Measurements from ENCODE around the gene INTS6.

The INTS6 gene

DNA sequence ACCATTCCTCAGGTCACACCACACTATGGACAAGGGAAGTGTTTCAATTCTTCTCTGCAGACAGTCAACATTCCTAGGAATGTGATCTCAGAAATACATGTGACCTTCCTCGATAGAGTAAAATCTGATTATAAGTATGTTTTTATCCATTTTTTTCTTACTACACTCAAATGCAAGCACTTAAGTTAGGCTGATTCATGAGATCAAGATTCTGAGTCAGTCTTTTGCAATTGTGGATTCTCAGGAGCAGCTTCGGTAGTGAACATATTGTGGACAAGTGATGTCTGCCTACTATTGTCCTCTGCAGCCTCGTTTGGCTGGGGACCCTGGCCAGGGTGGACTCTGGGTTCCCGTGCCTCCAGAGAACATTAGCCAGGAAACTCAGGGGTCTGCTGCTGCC lies 110.1 kb downstream of the INTS6 start:
- DNase-seq (ENCODE audit: low spot score): no peak

DNA sequence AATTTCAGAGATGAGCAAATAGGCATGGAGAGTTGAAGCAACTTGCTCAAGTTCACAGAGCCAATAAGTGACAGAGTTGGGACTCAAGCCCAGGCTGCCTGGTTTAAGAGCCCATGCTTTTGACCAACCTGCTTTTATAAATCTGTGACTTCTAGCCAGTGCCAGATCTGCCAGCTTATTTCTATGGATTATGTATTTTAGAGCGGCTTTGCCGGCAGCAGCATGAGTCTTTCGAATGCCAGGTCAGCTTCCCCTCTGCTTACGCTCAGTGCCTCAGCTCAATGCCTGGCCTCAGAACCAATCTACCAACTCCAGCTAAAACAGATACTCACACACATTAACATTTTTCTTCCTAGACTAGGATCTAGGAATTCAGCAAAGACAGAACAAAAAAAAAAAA lies 111.0 kb downstream of the INTS6 start:
- DNase-seq (ENCODE audit: low spot score): no peak

- no peak for DNase-seq (ENCODE audit: low spot score)
Observed at GRCh38 chr13:51341232-51341631, 111.6 kb downstream of the INTS6 start.

DNA sequence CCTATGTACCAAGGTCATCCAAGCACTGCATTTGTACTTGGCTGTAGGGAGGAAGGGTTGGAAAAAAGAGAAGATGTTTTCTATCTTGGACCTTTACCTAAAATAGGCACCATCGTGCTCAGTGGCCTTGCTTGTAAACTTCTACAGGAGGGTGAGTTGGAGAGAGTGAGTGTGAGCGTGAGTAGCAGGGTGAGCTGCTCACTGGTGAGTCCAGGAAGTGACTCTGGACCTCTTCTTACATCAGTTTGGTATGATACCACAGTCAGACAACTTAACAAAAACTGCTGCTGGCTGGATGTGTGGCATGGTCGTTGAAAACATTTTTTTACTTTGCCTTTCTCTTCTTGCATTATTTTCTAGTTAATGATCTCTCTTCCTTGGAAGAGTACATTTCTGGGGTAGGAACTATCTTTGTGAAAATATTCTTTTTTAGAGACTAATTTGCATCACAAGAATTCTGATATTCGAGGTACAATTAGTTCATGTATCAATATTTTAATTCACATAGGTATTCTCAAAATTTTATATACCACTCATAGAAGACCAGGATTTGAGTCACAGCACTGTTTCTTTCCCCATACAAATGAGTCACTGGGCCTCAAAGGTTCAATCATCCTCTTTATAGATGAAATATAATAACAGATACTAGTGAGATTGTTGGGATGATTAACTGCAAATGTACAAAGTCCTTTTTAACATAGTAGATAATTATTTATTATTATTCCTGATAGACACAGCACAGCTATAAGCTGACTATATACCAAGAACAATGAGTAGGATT lies 112.7 kb downstream of the INTS6 start:
- DNase-seq (ENCODE audit: low spot score): no peak

- no peak for DNase-seq (ENCODE audit: low spot score)
Observed at GRCh38 chr13:51339354-51339753, 113.5 kb downstream of the INTS6 start, which contains the start of gene SERPINE3. Gene SERPINE3, plus strand, starts transcription at chr13:51339691. Its CDS starts 1,401 bp downstream, at chr13:51341092.

DNA sequence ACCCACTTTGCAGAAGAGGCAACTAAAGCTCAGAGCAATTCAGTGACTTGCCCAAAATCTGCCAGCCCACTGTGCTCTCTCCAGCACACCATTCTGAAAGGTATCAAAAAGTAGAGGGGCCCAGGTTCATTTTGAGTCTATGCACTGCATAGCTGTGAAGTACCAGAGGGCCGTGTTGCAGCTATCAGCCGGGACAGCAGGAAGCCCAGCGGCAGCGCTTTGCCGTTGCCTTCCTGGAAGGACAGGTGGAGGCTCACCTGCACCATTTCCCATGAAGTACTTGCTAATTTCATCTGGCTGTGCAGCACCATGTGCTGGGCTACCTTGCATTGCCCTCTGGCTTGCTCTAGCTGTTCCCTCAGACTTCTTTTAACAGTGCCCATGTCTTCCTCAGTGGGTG lies 116.1 kb downstream of the INTS6 start:
- no peak for DNase-seq (ENCODE audit: low spot score)

GRCh38 chr13:51333826-51334225 lies 119.0 kb downstream of the INTS6 start:
- DNase-seq (ENCODE audit: low spot score): no peak

GRCh38 chr13:51333421-51333820 lies 119.4 kb downstream of the INTS6 start:
- DNase-seq (ENCODE audit: low spot score): no peak

DNA sequence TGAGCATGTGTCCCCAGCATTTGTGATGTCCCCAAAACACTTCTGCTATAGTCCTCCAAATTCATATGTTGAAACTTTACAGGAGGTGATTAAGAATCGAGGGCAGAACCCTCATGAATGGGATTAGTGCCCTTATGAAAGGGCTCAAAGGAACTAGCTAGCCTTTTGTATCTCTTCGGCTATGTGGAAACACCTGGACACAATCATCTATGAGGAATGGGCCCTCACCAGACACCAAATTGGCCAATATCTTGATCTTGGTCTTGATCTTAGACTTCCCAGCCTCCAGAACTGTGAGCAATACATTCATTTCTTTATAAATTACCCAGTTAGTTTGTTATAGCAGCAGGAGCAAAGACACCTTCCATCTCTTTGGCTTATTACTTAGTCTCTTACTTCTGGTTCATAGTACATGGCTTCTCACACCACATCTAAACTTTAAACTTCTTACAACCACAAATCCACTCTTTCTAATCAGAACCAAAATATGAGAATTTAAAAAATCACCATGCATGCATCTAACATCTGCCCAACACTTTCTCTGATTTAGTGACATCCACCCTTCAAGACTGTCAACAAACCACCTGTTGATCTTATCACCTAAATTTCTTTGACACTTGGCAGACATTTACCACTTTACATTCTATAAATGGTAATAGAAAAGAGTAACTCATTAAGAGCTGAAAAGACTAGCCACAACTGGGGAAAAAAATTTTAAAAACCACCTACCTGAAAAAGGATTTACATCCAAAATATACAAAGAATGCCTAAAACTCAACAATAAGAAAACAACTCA lies 120.1 kb downstream of the INTS6 start:
- no peak for DNase-seq (ENCODE audit: low spot score)

DNA sequence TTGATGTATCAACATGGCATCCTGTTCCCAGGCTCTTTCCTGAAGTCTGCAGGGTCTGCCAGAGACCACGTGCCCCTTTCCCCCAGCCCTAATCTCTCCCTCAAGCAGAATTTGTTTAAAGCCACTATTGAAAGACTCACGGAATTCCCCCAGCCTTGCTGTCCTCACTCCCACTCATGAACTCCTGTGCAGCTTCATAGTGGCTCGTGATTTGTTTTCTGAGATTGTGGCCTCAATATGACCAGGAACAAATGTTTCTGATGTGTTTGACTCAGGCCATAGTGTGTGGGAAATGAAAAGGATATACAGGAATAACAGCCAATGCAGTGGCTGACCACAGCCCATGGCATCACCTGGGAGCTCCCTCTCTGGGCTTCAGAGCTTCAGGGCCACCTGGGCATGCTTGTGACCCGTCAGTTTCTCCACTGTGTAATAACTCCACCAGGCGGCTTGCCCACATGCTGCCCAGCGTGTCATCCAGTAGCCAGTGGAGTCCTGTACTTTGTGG lies 121.4 kb downstream of the INTS6 start:
- DNase-seq (ENCODE audit: low spot score): no peak

- DNase-seq (ENCODE audit: low spot score): no peak
Observed at GRCh38 chr13:51330791-51331190, 122.0 kb downstream of the INTS6 start.

- DNase-seq (ENCODE audit: low spot score): no peak
Observed at GRCh38 chr13:51329606-51330005, 123.2 kb downstream of the INTS6 start.

GRCh38 chr13:51328488-51328887 lies 124.3 kb downstream of the INTS6 start:
- DNase-seq (ENCODE audit: low spot score): no peak

DNA sequence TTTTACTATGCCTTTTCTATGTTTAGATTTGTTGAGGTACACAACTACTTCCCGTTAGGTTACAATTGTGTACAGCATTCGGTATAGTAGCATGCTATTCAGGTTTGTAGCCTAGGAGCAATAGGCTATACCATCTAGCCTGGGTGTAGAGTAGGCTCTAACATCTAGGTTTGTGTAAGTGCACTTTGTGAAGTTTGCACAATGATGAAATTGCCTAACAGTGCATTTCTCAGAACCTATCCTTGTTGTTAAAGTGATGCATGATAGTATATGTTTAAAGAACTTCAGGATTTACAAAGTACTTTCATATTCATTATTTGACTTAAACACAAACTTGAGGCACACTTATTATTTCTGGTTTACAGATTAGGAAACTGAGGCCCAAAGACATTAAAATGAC lies 124.9 kb downstream of the INTS6 start:
- no peak for DNase-seq (ENCODE audit: low spot score)

DNA sequence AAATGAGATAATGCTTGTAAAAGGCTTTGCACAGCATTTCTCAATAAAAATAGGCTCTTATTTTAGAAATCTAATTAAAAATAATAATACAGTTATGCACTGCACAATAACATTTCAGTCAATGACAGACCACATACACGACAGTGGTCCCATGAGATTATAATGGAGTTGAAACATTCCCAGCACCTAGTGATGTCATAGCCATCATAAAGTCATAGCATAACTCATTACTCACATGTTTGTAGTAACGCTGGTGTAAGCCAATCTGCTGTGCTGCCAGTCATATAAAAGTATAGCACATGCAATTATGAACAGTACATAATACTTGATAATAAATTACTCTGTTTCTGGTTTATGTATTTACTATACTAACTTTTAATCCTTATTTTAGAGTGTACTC lies 126.1 kb downstream of the INTS6 start:
- no peak for DNase-seq (ENCODE audit: low spot score)

GRCh38 chr13:51325837-51326236 lies 127.0 kb downstream of the INTS6 start:
- no peak for DNase-seq (ENCODE audit: low spot score)

- no peak for DNase-seq (ENCODE audit: low spot score)
Observed at GRCh38 chr13:51324714-51325420, 128.0 kb downstream of the INTS6 start.

DNA sequence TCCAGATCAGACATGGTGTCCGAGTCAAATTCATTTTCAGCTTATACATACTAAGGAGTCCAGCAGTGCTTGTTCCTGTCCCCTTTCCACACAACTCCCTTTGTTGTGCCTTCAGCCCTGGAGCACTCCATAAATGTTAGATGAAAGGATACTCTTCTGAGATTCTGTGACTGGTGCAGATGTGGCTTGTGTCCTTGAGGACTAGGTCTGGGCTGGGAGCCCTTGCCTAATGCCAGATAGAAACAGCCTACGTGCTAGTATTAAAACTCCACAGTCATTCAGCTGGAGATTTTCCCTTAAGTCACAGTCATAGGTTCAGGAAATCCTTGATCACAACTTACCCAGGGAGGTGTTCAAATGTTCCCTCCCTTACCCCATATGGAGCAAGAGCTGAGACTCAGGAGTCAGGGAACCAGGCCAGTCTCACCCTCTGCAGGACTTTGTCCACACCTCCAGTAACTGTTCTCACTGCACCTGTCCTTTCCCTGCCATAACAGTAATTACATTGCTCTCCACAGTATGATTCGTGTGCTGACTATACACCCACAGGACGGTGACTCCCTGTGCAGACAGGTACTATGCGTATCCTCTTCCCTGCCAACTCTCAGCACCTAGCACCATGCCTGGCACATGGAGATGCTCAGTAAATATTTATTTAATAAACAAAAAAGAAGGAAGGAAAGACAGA lies 128.9 kb downstream of the INTS6 start:
- DNase-seq (ENCODE audit: low spot score): peak; percentile 13

DNA sequence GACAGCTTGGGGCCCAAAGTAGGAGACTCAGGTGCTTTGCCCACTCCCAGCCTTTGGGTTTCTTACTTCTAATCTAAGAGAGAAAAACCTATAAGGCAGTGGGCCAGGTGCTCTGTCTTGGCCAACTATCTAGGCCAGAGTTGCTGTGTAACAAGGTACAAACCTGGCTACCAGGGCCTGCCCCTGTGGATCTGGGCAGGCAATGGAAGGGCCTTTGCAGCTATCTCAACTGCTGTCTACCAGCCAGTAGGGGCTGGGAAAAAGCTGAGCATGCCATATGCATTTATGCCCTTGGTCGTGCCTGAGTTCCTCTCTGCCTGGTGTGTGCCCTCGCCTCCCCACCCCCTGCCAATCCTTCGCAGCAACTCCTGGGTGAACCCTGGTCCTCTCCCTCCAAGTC lies 130.0 kb downstream of the INTS6 start:
- DNase-seq (ENCODE audit: low spot score): no peak

- no peak for DNase-seq (ENCODE audit: low spot score)
Observed at GRCh38 chr13:51321836-51322235, 131.0 kb downstream of the INTS6 start.

DNA sequence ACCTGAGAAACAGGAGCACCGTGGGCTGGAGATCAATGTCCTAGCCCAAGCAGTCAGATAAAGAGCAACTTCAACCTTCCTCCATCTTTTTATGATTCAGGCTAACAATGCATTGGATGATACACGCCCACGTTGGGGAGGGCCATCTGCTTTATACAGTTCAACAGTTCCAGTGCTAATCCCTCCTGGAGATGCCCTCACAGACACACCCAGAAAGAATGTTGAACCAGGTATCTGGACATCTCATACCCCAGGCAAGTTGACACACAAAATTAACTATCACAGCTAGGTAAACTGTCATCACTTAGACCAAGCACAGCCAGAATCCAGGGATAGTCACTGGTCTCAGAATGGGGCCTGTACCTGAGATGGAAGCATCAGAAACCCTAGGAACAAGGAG lies 134.0 kb downstream of the INTS6 start:
- no peak for DNase-seq (ENCODE audit: low spot score)

DNA sequence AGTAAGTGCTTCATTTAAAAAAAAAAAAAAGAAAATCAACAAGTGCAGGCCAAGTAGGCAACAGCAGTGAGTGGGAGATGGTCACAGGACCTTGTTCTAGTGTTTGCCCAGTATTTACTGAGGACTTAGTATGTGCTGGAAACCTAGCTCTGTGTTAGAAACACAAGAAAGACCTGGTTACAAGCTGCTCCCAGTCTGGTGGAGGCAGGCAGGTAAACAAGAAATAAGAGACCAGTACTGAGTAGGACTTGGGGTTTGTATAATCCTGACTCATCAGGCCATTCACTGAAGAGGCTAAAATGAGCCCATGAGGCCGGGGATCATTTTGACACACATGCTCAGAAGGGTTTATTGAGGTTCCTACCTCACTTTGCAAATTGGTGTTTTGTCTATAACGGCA lies 134.8 kb downstream of the INTS6 start:
- peak; percentile 4 for DNase-seq (ENCODE audit: low spot score)

All from kidney tubule cell (primary cell).